Breast epithelium (tissue), 3 donors: ENCODE data around the gene ZNF236.

Experiments used
- POLR2A ChIP-seq: fragments of 450-650 bp; IDR thresholded peaks from one replicate; pipeline ENCODE4 v1.6.1; 2016; ENCODE audit warnings: antibody characterized with exemption, mild to moderate bottlenecking, moderate library complexity
- TF ChIP-seq, protein P1 (sequence below), 3 donors: fragments of 450-650 bp; IDR thresholded peaks; one replicate each; pipeline ENCODE4 v1.5.1; 2016 to 2017; ENCODE audit warnings: antibody characterized with exemption in 3 of 3, mild to moderate bottlenecking in 3 of 3, moderate library complexity in 3 of 3

DNA sequence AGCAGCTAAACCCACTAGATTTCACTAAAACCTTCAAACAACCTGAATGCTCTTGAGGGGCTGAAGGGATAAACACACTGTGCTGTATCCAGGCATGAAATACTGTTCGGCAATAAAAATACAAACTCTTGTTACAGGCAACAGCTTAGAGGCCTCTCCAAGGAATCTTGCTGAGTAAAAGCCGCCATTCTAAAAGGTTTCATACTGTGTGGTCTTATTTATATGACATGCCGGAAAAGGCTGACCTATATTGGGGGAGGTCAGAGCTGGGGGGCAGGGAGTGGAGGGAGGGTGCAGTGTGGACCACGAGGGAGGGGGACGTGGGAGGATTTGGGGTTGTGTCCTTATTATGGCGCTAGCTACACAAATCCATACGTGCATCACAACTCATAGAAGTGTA is 174.1 kb downstream of the ZNF236 start:
- TF ChIP-seq, protein P1, sequence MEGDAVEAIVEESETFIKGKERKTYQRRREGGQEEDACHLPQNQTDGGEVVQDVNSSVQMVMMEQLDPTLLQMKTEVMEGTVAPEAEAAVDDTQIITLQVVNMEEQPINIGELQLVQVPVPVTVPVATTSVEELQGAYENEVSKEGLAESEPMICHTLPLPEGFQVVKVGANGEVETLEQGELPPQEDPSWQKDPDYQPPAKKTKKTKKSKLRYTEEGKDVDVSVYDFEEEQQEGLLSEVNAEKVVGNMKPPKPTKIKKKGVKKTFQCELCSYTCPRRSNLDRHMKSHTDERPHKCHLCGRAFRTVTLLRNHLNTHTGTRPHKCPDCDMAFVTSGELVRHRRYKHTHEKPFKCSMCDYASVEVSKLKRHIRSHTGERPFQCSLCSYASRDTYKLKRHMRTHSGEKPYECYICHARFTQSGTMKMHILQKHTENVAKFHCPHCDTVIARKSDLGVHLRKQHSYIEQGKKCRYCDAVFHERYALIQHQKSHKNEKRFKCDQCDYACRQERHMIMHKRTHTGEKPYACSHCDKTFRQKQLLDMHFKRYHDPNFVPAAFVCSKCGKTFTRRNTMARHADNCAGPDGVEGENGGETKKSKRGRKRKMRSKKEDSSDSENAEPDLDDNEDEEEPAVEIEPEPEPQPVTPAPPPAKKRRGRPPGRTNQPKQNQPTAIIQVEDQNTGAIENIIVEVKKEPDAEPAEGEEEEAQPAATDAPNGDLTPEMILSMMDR (IDR thresholded peaks at IDR 0.05) = no peak
- TF ChIP-seq POLR2A = no peak
